ENCODE data around the gene KIF7. TPM values are rescaled to one million over a fixed set of nuclear protein-coding genes. Genes with fewer than 3 reads are reported as not detected.
"Not testable (repeated sequence)": the region's sequence is repeated elsewhere in the genome, so short reads cannot be mapped to it uniquely, and the experiment has no call there.

Gene KIF7
- total RNA-seq, 4 donors from 2014 or later: 6.2 to 12.6 (median 7.7) TPM

DNA sequence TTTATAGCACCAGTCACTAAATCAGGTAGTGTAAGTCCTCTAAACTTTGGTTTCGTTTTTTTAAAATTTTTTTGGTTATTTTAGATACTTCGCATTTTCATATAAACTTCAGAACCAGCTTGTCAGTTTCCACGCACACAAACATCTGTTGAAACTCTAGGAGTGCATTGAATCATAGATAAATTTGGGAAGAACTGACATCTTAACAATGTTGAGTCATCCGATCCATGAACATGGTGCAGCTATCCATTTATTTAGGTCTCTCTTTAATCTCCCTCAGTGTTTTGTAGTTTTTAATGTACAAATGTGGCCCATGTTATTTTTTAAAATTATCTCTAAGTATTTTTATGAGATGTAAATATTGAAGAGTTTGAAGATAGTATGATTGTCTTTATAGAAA lies 62.2 kb downstream of the KIF7 start:
- TF ChIP-seq, protein P1, sequence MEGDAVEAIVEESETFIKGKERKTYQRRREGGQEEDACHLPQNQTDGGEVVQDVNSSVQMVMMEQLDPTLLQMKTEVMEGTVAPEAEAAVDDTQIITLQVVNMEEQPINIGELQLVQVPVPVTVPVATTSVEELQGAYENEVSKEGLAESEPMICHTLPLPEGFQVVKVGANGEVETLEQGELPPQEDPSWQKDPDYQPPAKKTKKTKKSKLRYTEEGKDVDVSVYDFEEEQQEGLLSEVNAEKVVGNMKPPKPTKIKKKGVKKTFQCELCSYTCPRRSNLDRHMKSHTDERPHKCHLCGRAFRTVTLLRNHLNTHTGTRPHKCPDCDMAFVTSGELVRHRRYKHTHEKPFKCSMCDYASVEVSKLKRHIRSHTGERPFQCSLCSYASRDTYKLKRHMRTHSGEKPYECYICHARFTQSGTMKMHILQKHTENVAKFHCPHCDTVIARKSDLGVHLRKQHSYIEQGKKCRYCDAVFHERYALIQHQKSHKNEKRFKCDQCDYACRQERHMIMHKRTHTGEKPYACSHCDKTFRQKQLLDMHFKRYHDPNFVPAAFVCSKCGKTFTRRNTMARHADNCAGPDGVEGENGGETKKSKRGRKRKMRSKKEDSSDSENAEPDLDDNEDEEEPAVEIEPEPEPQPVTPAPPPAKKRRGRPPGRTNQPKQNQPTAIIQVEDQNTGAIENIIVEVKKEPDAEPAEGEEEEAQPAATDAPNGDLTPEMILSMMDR (IDR thresholded peaks at IDR 0.05): no peak
- no peak for ATAC-seq (ENCODE audit: low FRiP score)

DNA sequence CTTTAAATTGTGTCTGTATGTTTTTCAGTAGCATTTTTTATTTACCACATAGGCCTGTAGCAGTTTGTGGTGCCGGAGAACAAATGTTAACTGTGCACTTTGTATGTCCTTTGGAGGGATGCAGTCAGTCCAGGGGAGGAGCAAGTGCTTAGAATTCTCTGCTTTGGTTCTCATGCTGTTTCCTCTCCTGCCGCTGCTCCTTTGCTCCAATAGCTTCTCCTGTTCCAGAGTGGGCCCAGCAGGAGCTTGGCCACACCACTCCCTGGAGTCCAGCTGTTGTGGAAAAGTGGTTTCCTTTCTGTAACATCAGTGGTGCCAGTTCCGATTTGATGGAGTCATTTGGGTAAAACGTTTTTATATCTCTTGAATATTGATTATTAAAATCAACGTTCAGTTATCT lies 63.4 kb downstream of the KIF7 start:
- DNase-seq (ENCODE audit: low spot score) (no peak), ATAC-seq (ENCODE audit: low FRiP score) (no peak)
- TF ChIP-seq, protein P1 (IDR thresholded peaks at IDR 0.05): no peak

More for the DNA sequence above, 62.2 kb downstream of the KIF7 start:
- DNase-seq (ENCODE audit: low spot score): no peak

DNA sequence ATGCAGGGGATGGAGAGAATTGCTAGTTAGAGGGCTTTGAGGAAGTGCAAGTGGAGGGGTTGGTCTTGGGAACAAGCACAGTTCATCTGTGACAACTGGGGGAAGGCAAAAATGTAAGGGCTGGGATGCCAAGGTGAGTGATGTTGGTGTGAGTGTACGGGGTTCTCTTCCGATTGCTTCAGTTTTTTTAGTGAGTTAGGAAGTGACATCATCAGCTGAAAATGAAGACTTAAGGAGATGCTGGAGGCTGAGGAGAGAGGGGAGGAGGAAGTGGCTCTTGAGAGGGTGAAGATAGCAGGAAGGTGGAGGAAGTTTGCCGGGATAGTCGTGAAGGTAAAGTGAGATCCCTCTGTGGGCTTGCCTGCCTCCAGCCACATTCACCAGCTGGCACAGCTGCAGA lies 67.3 kb downstream of the KIF7 start:
- DNase-seq (ENCODE audit: low spot score) (no peak), ATAC-seq (ENCODE audit: low FRiP score) (no peak)
- TF ChIP-seq, protein P1 (IDR thresholded peaks at IDR 0.05): no peak

DNA sequence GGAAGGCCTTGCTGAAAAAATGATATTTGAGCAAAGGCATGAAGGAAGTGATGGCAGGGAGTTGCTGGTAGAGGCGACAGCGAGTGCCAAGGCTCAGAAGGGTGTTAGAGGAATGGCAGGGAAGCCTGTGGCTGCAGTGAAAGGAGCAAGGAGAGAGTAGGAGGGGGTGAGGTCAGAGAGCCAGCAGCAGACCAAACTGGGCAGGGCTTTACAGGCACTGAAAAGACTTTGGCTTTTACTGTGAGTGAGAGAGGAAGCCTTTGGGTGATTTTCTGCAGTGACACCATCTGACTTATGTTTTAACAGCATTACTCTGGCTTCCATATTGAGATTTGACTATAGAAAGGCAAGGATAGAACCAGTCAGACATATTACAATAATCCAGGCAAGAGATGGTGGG lies 68.6 kb downstream of the KIF7 start:
- TF ChIP-seq, protein P1 (IDR thresholded peaks at IDR 0.05): no peak
- DNase-seq (ENCODE audit: low spot score): no peak
- ATAC-seq (ENCODE audit: low FRiP score): no peak

DNA sequence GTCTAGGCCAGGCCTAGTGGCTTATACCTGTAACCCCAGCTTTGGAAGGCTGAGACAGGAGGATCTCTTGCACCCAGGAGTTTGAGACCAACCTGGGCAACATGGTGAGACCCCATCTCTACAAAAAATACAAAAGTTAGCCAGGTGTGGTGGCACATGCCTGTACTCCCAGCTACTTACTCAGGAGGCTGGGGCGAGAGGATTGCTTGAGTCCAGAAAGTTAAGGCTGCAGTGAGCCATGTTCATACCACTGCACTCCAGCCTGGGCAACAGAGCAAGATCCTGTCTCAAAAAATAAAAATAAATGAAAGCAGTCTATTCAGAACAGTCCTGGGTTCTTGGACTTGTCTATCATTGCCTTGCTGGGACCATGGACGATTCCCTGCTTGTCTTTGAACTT lies 74.5 kb downstream of the KIF7 start:
- not testable (repeated sequence) for ATAC-seq (ENCODE audit: low FRiP score); DNase-seq (ENCODE audit: low spot score)

DNA sequence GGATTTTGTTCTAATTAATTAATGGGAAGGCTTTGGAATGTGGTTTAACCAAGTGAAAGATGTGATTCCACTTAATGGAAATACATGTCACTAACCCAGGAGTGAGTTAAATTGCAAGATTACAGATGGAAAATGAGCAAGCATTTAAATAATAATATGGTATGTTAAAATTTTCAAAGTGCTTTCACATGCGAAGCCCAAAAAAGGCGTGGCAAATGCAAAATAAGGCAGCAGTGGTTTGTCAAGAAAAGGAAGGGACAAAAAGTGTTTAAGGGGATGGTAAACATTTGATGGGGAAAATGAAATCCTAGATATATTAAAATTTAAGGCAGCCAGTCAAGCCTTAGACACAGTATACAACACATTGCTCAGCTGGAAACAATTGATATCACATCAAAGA lies 77.1 kb downstream of the KIF7 start:
- TF ChIP-seq, protein P1 (IDR thresholded peaks at IDR 0.05): no peak
- DNase-seq (ENCODE audit: low spot score) (no peak), ATAC-seq (ENCODE audit: low FRiP score) (no peak)

Other genes with a start within 250 kb of the KIF7 start
- gene RHCG, start 158.9 kb downstream of the KIF7 start, total RNA-seq: 10 to 100 TPM in 1 of 4 donors, under 1 TPM in 1, not detected in 2; 0.46 to 15.5 TPM
- gene TICRR, start 80.0 kb downstream of the KIF7 start, total RNA-seq: under 1 TPM in 3 of 4 donors, not detected in 1; 0.09 to 0.79 (median 0.36) TPM
- 1,000 to 10,000 TPM in 1 of 4 donors, 100 to 1,000 TPM in 3; 465 to 1,383 (median 891) TPM for gene PLIN1, start 23.9 kb upstream of the KIF7 start, total RNA-seq
- 100 to 1,000 TPM in 1 of 4 donors, 10 to 100 TPM in 3; 18.4 to 134 (median 29.9) TPM for gene PEX11A, start 35.3 kb upstream of the KIF7 start, total RNA-seq
- 1 to 10 TPM in 1 of 4 donors, under 1 TPM in 2, not detected in 1; 0.28 to 1.1 (median 0.36) TPM for gene WDR93, start 35.3 kb upstream of the KIF7 start, total RNA-seq
- gene MESP1, start 95.8 kb upstream of the KIF7 start, total RNA-seq: 10 to 100 TPM in 1 of 4 donors, 1 to 10 TPM in 3; 4.0 to 16.2 (median 6.5) TPM
- under 1 TPM in 1 of 4 donors, not detected in 3; 0.48 TPM for gene MESP2, start 120.9 kb upstream of the KIF7 start, total RNA-seq
- 100 to 1,000 TPM in 1 of 4 donors, 10 to 100 TPM in 3; 33.6 to 107 (median 71.9) TPM for gene ANPEP, start 159.4 kb upstream of the KIF7 start, total RNA-seq
- gene AP3S2, start 238.5 kb upstream of the KIF7 start, total RNA-seq: 10 to 100 TPM; 37.3 to 73.8 (median 56.2) TPM